A549 (cell line): ENCODE results near the gene MGLL. TPM values are rescaled to one million over a fixed set of nuclear protein-coding genes. Genes with fewer than 3 reads are reported as not detected.
A peak's percentile ranks its signal among the peaks of the same experiment; 100 is the strongest.

Source experiments
- ATAC-seq, 2 experiments: fragments of 200-7000 bp in 1 of 2; fragments of >200 bp in 1 of 2; cut with Nextera tagmentation in 1 of 2; cut with Tn5 transposase in 1 of 2; 3 replicates each; pipeline versions ENCODE4 v1.8.0 to v1.9.1; 2018 to 2020; ENCODE audit warnings: mild to moderate bottlenecking in 1 of 2, moderate library complexity in 1 of 2
- CTCF ChIA-PET: fragments of 300-600 bp; sonication (Branson Sonifier 250); formaldehyde crosslinking; extraction: SDS; loops from one replicate; lab custom pipeline; 2021; ENCODE audit warnings: antibody characterized with exemption, inconsistent platforms; lab: Yijun Ruan, JAX
- POLR2A ChIA-PET: fragments of 350-600 bp; formaldehyde crosslinking; extraction: SDS; loops from one replicate; lab custom pipeline; 2021; ENCODE audit warnings: antibody characterized with exemption, inconsistent platforms; lab: Yijun Ruan, JAX
- DNase-seq, 2 experiments: peaks; one replicate each; pipeline versions ENCODE4 v3.0.0 to v3.0.0-alpha.2; 2011 to 2016; ENCODE audit warnings: low read depth in 1 of 2, low spot score in 1 of 2
- FAIRE-seq: peaks from 2 replicates; lab custom pipeline; 2011; peaks lifted over from hg19 to GRCh38; lab: Jason Lieb, UNC
- H3K27ac ChIP-seq, 2 experiments: fragments of >200 bp; sonication (Bioruptor Twin); formaldehyde crosslinking; 3 replicates each; pipeline ENCODE4 v1.5.1; 2016 to 2017
- H3K4me1 ChIP-seq: fragments of >200 bp; sonication (Bioruptor Twin); formaldehyde crosslinking; 3 replicates; pipeline ENCODE4 v1.6.1; 2016
- H3K4me2 ChIP-seq: fragments of >200 bp; sonication (Bioruptor Twin); formaldehyde crosslinking; 3 replicates; pipeline ENCODE4 v1.6.1; 2016
- H3K4me3 ChIP-seq: fragments of >200 bp; sonication (Bioruptor Twin); formaldehyde crosslinking; 3 replicates; pipeline ENCODE4 v1.5.1; 2016
- H3K9me3 ChIP-seq: fragments of >200 bp; sonication (Bioruptor Twin); formaldehyde crosslinking; 3 replicates; pipeline ENCODE4 v1.6.1; 2016
- BHLHE40 ChIP-seq: IDR thresholded peaks from 2 replicates; pipeline ENCODE4 v1.6.1; 2012; ENCODE audit warnings: low read depth, low read length, inconsistent platforms
- CEBPB ChIP-seq, 2 experiments: fragments of >200 bp in 1 of 2; sonication (Bioruptor Twin) in 1 of 2; formaldehyde crosslinking in 1 of 2; IDR thresholded peaks; 2 replicates each; pipeline ENCODE4 v1.6.1; 2012 to 2016
- CHD4 ChIP-seq: fragments of 200-600 bp; sonication (generic); IDR thresholded peaks from 2 replicates; pipeline ENCODE4 v1.6.1; 2016; ENCODE audit warnings: antibody characterized with exemption, mild to moderate bottlenecking, borderline replicate concordance
- CTCF ChIP-seq: fragments of >200 bp; sonication (Bioruptor Twin); formaldehyde crosslinking; IDR thresholded peaks from 3 replicates; pipeline ENCODE4 v1.5.1; 2016
- E2F6 ChIP-seq: IDR thresholded peaks from 2 replicates; pipeline ENCODE4 v1.6.1; 2012; ENCODE audit warnings: low read depth, borderline replicate concordance
- EHF ChIP-seq: fragments of 250-450 bp; sonication (Bioruptor Pico); IDR thresholded peaks from 2 replicates; pipeline ENCODE4 v1.5.0; 2020; ENCODE audit warnings: mild to moderate bottlenecking
- EHMT2 ChIP-seq: fragments of 200-600 bp; sonication (generic); IDR thresholded peaks from 2 replicates; pipeline ENCODE4 v1.6.1; 2016; ENCODE audit warnings: antibody characterized with exemption, low read depth, mild to moderate bottlenecking, moderate library complexity
- ELK1 ChIP-seq: fragments of 150-350 bp; IDR thresholded peaks from 2 replicates; pipeline ENCODE4 v1.6.1; 2014; ENCODE audit warnings: low read depth, mild to moderate bottlenecking, low read length
- EP300 ChIP-seq, 2 experiments: fragments of >200 bp; sonication (Bioruptor Twin); formaldehyde crosslinking; IDR thresholded peaks; 2 replicates in 1 of 2; 3 replicates in 1 of 2; pipeline ENCODE4 v1.6.1; 2016 to 2017
- FOSB ChIP-seq: fragments of 250-450 bp; sonication (Bioruptor Pico); IDR thresholded peaks from 2 replicates; pipeline ENCODE4 v1.5.0; 2020; ENCODE audit warnings: mild to moderate bottlenecking, moderate library complexity
- FOSL2 ChIP-seq, 2 experiments: fragments of 450-650 bp in 1 of 2; fragments of >200 bp in 1 of 2; sonication (Bioruptor Twin) in 1 of 2; formaldehyde crosslinking; IDR thresholded peaks; 2 replicates each; pipeline versions ENCODE4 v1.5.0 to v1.6.1; 2016 to 2020; ENCODE audit warnings: mild to moderate bottlenecking in 1 of 2, moderate library complexity in 1 of 2
- HDAC2 ChIP-seq: fragments of 200-600 bp; sonication (generic); IDR thresholded peaks from 2 replicates; pipeline ENCODE4 v1.6.1; 2016
- HES2 ChIP-seq: fragments of >200 bp; sonication (Bioruptor Twin); formaldehyde crosslinking; IDR thresholded peaks from 2 replicates; pipeline ENCODE4 v1.6.1; 2016
- JUN ChIP-seq, 2 experiments: fragments of >200 bp; sonication (Bioruptor Twin); formaldehyde crosslinking; IDR thresholded peaks; 2 replicates in 1 of 2; 3 replicates in 1 of 2; pipeline ENCODE4 v1.6.1; 2016 to 2017
- KDM1A ChIP-seq: fragments of 200-600 bp; sonication (generic); IDR thresholded peaks from 2 replicates; pipeline ENCODE4 v1.6.1; 2016; ENCODE audit warnings: low read depth, mild to moderate bottlenecking
- MAFK ChIP-seq: fragments of 450-650 bp; IDR thresholded peaks from 2 replicates; pipeline ENCODE4 v1.6.1; 2014; ENCODE audit not compliant: partially characterized antibody
- NPAS2 ChIP-seq: fragments of 250-450 bp; sonication (Bioruptor Pico); IDR thresholded peaks from 2 replicates; pipeline ENCODE4 v1.8.0; 2022; ENCODE audit warnings: mild to moderate bottlenecking, moderate library complexity, borderline replicate concordance
- NR3C1 ChIP-seq: fragments of >200 bp; sonication (Bioruptor Twin); formaldehyde crosslinking; IDR thresholded peaks from 3 replicates; pipeline ENCODE4 v1.6.1; 2017
- PBX3 ChIP-seq: IDR thresholded peaks from 2 replicates; pipeline ENCODE4 v1.6.1; 2012
- POLR2A ChIP-seq: IDR thresholded peaks from 2 replicates; pipeline ENCODE4 v1.6.1; 2012; ENCODE audit warnings: mild to moderate bottlenecking, low read length
- POLR2AphosphoS2 ChIP-seq: conservative IDR thresholded peaks from 2 replicates; pipeline ENCODE4 v1.6.1; 2012; ENCODE audit warnings: low read length, improper control_type of control experiment, inconsistent platforms
- SMC3 ChIP-seq: fragments of >200 bp; sonication (Bioruptor Twin); formaldehyde crosslinking; IDR thresholded peaks from 3 replicates; pipeline ENCODE4 v1.6.1; 2018; ENCODE audit warnings: inconsistent platforms
- TFCP2L1 ChIP-seq: fragments of 250-450 bp; sonication (Bioruptor Pico); IDR thresholded peaks from 2 replicates; pipeline ENCODE4 v1.5.0; 2021; ENCODE audit warnings: mild to moderate bottlenecking
- TP53 ChIP-seq: fragments of 250-450 bp; sonication (Bioruptor Pico); IDR thresholded peaks from 2 replicates; pipeline ENCODE4 v1.5.0; 2021; ENCODE audit warnings: mild to moderate bottlenecking, moderate library complexity
- USF2 ChIP-seq: fragments of 450-650 bp; IDR thresholded peaks from 2 replicates; pipeline ENCODE4 v1.6.1; 2014; ENCODE audit warnings: antibody characterized with exemption
- ZC3H11A ChIP-seq: fragments of 450-650 bp; IDR thresholded peaks from 2 replicates; pipeline ENCODE4 v1.6.1; 2014; ENCODE audit warnings: antibody characterized with exemption, mild to moderate bottlenecking
- WGBS: methylation state at CpG from one replicate; pipeline ENCODE4 v1.1.6; 2017; ENCODE audit errors: missing lambda C conversion rate; 5-methylcytosine and 5-hydroxymethylcytosine counted together
- polyA plus RNA-seq, 4 experiments: library from polyadenylated mRNA; depleted of rRNA in 3 of 4; stranded (reverse); fragments of >200 nt; fragmentation: RNase III in 1 of 4; extraction: RNeasy Plus Mini Kit Qiagen cat#74134 plus additional on column Dnase treatment in 1 of 4; gene quantifications; 2 replicates in 3 of 4; 3 replicates in 1 of 4; pipeline ENCODE4 v1.2.3, GENCODE V29; 2011 to 2017

MGLL gene
- polyA plus RNA-seq, 2 of the 4 experiments (the other 2 are of a cell fraction), result 38.5 to 41.5 TPM

GRCh38 chr3:127745656-127746399, 76.5 kb downstream of the MGLL start:
- TF ChIP-seq CTCF (no peak), FOSB (CRISPR knock-in tag) (no peak), ZC3H11A (no peak), PBX3 (no peak), POLR2A (no peak), CHD4 (no peak), NPAS2 (no peak), MAFK (no peak), FOSL2 (IDR thresholded peaks at IDR 0.05) (no peak), FOSL2 (CRISPR knock-in tag; IDR thresholded peaks at IDR 0.05) (no peak), EHF (CRISPR knock-in tag) (no peak)
- TF ChIP-seq, all 56 proteins: peak for 0
- WGBS, result 79% methylated on average over 10 of the region's 11 CpGs
- FAIRE-seq, result no peak
- CTCF ChIA-PET, result interaction anchor here (0.9 to 4.0 kb wide), 8 partner anchors 7 to 55 kb away, joined by 3 to 14 read pairs (median 4); no protein-coding TSS in a partner anchor
- POLR2A ChIA-PET, result no interaction called here
- Histone ChIP-seq H3K4me3 (peak overlapping the region; percentile 30; the same call in 2 of the 3 replicates), H3K4me2 (peak overlapping the region; percentile 88), H3K4me1 (peaks cover 76% of the 10 kb centered on the region), H3K9me3 (no peaks in the 10 kb centered on the region), H3K27ac (peak overlapping the region; percentile 97 to 100)
- ATAC-seq, result no peak
- DNase-seq, result no peak

- no peaks in the 10 kb centered on the region for H3K9me3 ChIP-seq
- DNase-seq, result no peak
- WGBS, result 91% methylated on average over 8 of the region's 8 CpGs
- TF ChIP-seq EHF (CRISPR knock-in tag) (no peak), HDAC2 (no peak)
- TF ChIP-seq, all 56 proteins: peak for 0
- H3K4me3 ChIP-seq, result no peak overlapping the region
- ChIA-PET POLR2A (no interaction called here), CTCF (interaction anchor here (0.8 to 4.0 kb wide), 3 partner anchors 9 to 324 kb away, joined by 3 to 14 read pairs (median 3); no protein-coding TSS in a partner anchor)
- peak overlapping the region; percentile 97 to 100 for H3K27ac ChIP-seq
- ATAC-seq (no peak), FAIRE-seq (no peak)
- peak overlapping the region; percentile 88 for H3K4me2 ChIP-seq
- H3K4me1 ChIP-seq, result peaks cover 73% of the 10 kb centered on the region
These were observed 77.4 kb downstream of the MGLL start for GRCh38 chr3:127744875-127745274.

- H3K4me3 ChIP-seq, result no peak overlapping the region
- H3K4me1 ChIP-seq, result peaks cover 73% of the 10 kb centered on the region
- no peak for ATAC-seq
- H3K4me2 ChIP-seq, result no peak overlapping the region; the same call in 2 of the 3 replicates
- ChIA-PET POLR2A (no interaction called here), CTCF (interaction anchor here (0.8 to 2.0 kb wide), 3 partner anchors 93 to 325 kb away, joined by 3 to 5 read pairs (median 3); no protein-coding TSS in a partner anchor)
- no peaks in the 10 kb centered on the region for H3K9me3 ChIP-seq
- TF ChIP-seq USF2 (no peak), FOSB (CRISPR knock-in tag) (no peak), E2F6 (no peak), TFCP2L1 (CRISPR knock-in tag) (no peak), ELK1 (no peak), JUN (IDR thresholded peaks at IDR 0.05) (no peak), EP300 (IDR thresholded peaks at IDR 0.05) (no peak), BHLHE40 (no peak), MAFK (no peak), NR3C1 (no peak), EHMT2 (no peak), TP53 (CRISPR knock-in tag) (no peak), POLR2AphosphoS2 (no peak), HDAC2 (no peak), KDM1A (no peak), CEBPB (IDR thresholded peaks at IDR 0.05) (no peak), HES2 (no peak), SMC3 (no peak)
- FAIRE-seq, result no peak
- peak overlapping the region; percentile 97 to 100 for H3K27ac ChIP-seq
- 84% methylated on average over 11 of the region's 11 CpGs for WGBS
- no peak for DNase-seq
These were observed 78.0 kb downstream of the MGLL start for GRCh38 chr3:127744253-127744815.
